HT1080 (cell line): ENCODE data around the gene OVOL2. TPM values are rescaled to one million over a fixed set of nuclear protein-coding genes. Genes with fewer than 3 reads are reported as not detected.
"Not testable (repeated sequence)": the region's sequence is repeated elsewhere in the genome, so short reads cannot be mapped to it uniquely, and the experiment has no call there.

Source experiments
- DNase-seq: peaks from one replicate; pipeline ENCODE4 v3.0.0-alpha.2; 2015; ENCODE audit warnings: low read depth
- polyA plus RNA-seq, 2 experiments: library from polyadenylated mRNA; depleted of rRNA; stranded (reverse); fragments of >200 nt; gene quantifications; 2 replicates each; pipeline ENCODE4 v1.2.3, GENCODE V29; 2015
- total RNA-seq: library from RNA; depleted of rRNA; stranded (reverse); fragments of >200 nt; shearing (Covaris generic); gene quantifications from 2 replicates; pipeline ENCODE4 v1.2.3, GENCODE V29; 2014; rRNA removed

OVOL2 gene
- 0.34 TPM in 1 of 2 replicates, not detected in the other for total RNA-seq
- polyA plus RNA-seq (2015; cell fraction: cytosol; rRNA removed), result not detected in 2 replicates
- 0.14 TPM in 1 of 2 replicates, not detected in the other for polyA plus RNA-seq (2015; cell fraction: nucleus; rRNA removed)

DNA sequence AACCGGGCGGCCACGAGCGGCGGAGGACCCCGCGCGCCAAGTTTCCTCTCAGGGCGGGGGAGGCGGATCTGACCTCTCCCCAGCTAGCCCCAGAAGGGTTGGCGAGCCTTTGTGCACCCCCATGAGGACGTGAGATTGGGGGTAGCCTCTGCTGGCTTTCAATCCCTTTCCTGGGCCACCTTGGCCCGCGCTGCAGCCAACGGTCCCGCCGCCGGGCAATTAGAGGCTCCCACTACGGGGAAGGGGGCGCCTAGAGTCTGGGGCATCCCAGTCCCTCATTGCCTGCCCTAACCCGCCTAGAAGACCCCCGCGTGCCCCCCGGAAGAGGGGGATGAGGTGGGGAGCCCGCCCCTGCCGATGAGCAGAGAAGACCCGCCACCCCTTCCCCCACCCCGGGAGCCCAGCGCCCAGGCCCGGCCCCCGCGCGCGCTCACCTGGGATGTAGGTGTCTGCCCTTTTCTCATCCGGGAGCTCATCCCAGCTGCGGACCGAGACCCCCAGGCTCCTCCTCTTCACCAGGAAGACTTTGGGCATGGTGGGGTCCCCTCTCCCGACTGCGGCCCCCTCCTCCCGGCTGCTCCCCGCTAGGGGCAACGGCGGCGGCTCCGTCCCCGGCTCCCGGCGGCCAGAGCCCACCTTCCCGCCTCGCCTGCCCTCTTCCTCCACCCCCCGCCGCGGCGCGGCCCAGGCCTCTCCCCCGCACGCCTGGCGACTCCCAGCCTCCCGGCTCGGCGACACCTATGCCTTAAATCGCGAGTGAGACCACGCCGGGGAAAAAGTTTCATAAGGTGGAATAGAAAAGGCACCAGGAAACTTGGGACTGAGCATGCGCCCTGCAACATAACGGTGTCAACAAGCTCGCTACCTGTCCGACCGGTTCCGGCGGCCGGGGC, at the start of gene OVOL2:
TSS of gene OVOL2 (minus strand) at position 816 of the 893 bp plus-strand sequence. CDS start at position 534, 282 bp downstream.
- no peak for DNase-seq

DNA sequence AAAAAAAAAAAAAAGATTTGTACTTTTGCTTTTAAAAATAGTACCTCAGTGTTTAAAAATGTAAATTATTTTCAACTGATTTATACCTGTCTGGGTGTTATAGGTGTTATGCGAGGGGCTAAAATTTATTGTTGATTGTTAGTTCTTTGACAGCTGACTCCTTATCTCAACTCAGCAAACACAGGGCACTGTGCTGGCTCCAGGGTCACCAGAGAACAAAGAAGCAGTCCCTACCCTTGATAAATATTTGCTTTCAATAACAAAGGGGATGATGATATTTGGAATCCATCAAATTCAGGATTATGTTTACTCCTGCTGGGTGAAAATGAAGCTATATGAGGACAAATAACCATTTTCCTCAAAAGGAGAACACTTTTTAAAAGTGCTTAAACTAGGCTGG, 45.8 kb upstream of the OVOL2 start:
- DNase-seq, result no peak

DNA sequence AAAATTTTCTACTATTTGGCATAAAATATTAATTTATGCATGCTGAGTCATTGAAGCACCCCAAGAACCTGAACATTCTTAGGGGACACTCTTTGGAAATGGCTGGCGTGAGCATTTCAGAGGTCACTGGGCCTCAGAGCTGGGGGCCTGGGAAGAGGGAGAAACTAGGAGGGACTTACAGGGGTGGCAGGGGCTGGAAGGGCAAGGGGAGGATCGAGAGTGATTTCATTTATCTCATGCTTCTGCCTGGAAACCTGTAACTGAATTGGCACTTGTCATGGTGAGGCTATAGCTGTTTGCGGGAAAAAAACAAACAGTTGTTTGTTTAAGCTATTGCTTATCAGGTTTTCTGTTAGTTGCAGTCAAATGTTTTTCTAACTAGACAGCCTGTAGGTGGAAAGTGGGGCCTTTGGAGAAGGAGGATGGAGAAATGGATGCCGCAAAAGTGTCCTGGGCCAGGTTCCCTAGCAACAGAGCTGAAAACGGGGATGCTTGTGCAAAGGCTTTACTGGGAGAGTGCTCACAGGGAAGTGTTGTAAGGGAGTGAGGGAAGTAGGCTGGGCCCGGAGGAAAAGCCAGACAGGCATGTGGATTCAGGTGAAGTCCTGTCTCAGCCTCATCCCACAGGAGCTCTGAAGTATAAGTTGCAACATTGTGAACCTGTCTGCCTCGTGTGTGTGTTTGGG, 43.6 kb upstream of the OVOL2 start:
- no peak for DNase-seq

DNA sequence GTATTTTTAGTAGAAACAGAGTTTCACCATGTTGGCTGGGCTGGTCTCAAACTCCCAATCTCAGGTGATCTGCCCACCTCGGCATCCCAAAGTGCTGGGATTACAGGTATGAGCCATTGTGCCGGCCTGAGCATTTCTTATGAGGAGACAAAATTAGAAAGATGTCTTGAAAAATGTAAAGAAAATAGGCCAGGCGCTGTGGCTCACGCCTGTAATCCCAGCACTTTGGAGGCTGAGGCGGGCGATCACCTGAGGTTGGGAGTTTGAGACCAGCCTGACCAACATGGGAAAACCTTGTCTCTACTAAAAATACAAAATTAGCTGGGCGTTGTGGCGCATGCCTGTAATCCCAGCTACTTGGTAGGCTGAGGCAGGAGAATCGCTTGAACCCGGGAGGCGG, 42.9 kb upstream of the OVOL2 start:
- DNase-seq, result not testable (repeated sequence)

DNA sequence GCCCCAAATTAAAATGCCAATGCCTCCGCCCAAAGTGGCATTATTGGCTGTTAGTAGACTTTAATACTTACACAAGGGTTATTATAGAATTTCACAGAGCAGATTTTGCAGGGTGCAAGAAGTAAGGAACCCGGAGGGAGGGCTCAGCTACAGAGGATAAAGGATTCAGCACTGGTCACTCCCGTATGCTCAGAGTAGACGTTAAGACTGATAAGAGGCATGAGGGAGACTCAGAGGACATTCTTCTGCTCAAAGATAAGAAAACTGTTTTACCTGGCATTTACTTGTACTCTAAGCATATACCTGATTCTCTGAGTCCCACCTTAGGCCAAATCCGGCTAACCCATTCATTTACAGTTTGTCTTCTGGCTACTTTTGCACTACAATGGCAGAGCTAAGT, 36.5 kb upstream of the OVOL2 start:
- DNase-seq, result no peak

DNA sequence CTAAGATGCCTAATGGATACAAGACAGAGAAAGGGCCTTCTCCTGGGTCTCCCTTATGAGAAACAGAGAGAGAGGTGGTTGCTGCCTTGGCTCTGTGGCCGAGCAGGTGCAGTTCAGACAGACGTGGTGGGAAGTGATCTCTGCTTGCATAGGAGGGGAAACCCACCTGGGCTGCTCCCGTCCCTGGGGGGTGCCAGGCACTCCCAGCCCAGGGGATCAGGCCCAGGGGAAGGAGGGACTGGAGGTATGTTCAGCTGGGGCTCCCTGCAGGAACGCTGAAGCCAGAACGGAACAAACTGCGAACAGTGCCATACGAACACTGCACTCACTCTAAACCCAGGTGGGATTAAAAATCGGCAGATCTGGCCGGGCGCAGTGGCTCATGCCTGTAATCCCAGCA, 35.7 kb upstream of the OVOL2 start:
- no peak for DNase-seq

DNA sequence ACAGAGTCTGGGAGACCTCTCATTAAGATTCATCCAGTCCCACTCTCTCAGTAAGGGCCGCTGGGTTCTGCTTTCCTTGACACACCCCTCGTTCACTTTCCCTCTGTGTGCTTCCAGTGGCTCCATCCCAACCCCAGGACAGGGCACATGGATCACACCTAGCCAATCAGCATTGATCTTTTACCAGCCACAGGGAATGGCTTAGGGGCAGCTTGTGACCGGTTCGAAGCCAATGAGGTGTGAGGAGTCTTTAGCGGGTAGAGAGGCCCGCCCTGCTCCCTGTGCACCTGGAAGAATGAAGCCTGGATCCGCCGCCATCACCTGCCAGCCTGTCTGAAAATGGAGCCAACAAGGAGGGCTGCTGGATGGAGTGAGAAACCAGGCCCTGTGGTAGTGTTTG, 35.2 kb upstream of the OVOL2 start:
- no peak for DNase-seq

DNA sequence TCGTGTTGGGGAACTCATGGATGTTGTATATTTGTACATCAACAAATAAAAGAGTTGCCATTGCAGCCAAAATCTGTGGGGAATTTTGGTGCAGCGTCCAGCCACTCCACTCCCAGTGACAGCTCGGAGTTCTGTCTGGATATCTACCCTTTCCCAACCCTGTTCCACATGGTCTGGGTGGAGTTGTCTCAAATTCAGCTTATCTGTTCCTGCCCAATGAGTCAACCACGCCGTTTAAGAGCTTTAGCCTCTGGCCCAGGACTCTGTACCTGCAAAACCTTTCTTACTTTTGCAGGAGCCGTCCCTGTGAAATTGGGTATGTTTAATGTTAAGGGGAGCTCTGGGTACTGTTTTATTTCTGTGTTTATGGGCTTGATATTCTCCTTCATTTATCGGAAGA, 33.9 kb upstream of the OVOL2 start:
- DNase-seq, result no peak

DNA sequence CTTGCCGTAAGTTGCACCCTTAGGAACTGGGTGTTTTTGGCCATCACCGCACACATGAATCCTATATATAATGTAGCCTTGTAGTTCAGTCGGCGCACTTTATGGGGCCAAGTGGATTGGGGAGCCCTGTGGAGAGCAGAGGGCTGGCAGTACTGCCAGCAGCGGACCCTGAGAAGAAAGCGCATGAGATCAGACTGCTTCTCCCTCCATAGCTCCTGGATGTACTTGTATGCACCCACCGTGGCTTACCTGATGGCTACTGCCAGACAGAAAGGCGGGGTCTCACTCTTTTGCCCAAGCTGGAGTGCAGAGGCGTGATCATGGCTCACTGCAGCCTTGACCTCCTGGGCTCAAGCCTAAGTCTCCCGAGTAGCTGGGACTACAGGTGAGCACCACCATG, 32.8 kb upstream of the OVOL2 start:
- DNase-seq, result no peak

DNA sequence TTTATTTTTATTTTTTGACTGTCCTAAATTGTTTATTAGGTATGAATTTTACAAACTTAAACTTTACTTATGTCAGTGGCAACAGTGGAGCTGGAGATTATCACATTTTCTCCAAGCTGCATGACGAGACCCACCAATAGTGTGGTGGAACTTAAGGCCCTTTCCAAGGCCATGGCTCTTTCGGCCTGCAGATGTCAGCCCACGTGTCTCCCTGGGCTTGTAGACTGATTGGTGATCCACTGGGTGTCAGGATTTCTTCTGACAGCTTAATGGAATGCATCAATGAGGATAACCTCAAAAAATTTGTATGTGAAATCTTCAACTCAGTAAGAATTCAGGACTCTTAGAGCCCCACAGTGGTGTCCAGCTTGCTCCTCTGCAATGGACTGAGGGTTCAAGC, 32.3 kb upstream of the OVOL2 start:
- DNase-seq, result no peak

DNA sequence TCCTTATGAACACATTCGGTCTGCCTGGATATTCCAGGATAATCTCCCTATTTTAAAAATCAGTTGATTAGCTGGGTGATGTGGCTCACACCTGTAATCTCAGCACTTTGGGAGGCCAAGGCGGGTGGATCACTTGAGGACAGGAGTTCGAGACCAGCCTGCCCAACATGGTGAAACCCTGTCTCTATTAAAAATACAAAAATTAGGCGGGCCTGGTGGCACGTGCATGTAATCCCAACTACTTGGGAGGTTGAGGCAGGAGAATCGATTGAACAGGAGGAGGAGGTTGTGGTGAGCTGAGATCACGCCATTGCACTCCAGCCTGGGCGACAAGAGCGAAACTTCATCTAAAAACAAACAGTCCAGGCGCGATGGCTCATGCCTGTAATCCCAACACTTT, 31.1 kb upstream of the OVOL2 start:
- DNase-seq, result not testable (repeated sequence)

DNA sequence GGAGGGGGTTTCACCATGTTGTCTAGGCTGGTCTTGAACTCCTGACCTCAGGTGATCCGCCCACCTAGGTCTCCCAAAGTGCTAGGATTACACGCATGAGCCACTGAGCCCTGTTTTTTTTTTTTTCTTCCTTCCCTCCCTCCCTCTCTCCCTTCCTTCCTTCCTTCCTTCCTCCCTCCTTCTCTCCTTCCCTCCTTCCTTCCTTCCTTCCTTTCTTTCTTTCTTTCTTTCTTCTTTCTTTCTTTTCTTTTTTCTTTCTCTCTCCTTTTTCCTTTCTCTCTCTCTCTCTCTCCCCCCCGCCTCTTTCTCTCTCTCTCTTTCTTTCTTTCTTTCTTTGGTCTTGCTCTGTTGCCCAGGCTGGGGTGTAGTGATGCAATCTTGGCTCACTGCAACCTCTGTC, 30.6 kb upstream of the OVOL2 start:
- DNase-seq, result not testable (repeated sequence)

DNA sequence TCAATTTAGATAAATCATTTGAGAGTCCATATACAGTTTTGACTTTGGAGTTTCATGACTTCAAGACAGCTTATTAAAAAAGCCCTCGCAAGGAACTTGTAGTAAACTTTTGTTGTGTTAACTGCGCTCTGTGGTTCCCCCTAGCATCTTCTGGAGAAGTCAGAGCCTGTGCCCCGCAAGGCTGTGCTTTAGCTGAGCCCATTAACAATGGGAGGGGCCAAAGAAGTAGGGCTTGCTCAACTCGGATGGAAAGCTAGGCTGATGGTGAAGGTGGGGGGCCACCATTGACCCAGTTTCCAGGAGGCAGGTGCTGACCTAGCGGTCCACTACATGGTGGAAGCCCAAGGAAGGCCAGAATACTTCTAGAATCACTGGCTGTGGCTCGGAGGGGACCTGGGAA, 29.3 kb upstream of the OVOL2 start:
- no peak for DNase-seq

DNA sequence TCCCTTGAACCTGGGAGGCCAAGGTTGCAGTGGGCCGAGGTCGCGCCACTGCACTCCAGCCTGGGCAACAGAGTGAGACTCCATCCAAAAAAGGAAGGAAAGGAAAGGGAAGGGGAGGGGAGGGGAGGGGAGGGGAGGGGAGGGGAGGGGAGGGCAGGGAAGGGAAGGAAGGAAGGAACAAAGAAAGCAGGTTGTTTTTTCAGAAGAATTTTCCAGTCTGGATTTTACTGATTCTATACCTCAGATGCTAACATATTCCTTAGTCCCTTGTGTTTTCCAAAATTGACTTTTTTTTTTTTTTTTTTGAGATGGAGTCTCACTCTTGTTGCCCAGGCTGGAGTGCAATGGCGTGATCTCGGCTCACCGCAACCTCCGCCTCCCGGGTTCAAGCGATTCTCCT, 23.1 kb upstream of the OVOL2 start:
- DNase-seq, result not testable (repeated sequence)

DNA sequence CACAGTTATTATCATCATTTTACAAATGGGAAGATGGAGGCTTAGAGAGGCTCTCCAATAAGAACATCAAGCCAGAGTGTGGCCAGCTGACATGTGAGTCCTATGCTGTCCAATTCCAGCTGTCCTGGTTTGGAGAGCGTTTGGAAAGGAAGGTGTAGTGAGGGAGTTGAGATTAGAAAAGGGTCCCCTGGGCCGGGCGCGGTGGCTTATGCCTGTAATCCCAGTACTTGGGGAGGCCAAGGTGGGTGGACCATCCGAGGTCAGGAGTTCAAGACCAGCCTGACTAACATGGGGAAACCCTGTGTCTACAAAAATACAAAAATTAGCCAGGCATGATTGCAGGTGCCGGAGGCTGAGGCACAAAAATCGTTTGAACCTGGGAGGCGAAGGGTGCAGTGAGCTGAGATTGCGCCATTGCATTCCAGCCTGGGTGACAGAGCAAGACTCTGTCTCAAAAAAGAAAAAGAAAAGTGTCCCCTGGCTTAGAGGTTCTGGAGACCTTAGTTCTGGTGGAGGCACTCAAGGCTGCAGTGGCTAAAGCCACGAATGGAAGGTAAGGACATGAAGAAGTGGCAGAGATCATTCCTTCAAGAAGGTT, 22.1 kb upstream of the OVOL2 start:
- DNase-seq, result no peak

DNA sequence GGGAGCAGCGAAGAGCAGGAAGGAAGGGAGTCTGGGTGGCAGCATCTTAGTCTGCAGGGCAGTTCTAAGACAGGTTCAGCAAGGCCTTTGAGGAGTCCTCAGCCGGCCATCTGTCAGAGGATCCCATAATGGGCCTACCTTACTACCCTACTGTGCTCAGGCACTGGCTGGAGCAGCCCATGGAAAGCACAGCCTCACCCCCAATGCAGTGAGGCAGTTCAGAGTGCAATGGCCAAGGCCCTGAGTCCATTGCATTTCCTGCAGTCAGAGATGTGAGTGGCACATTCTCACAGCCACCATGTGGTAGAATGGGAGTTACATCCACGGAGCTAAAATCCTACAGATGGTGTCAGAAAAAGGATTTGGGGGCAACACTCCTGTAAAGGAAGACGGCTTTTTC, 19.4 kb upstream of the OVOL2 start:
- no peak for DNase-seq

DNA sequence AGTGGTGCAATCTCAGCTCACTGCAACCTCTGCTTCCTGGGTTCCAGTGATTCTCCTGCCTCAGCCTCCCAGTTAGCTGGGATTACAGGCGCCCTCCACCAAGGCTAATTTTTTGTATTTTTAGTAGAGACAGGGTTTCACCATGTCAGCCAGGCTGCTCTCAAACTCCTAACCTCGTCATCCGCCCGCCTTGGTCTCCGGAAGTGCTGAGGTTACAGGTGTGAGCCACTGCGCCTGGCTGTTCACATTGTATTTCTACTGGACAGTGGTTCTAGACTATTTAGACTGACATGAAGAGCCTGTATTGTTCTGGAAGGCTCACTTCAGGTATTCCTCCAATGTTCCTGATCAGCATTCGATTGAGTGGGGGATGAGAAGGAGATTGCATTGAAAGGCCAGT, 14.8 kb upstream of the OVOL2 start:
- DNase-seq, result no peak

DNA sequence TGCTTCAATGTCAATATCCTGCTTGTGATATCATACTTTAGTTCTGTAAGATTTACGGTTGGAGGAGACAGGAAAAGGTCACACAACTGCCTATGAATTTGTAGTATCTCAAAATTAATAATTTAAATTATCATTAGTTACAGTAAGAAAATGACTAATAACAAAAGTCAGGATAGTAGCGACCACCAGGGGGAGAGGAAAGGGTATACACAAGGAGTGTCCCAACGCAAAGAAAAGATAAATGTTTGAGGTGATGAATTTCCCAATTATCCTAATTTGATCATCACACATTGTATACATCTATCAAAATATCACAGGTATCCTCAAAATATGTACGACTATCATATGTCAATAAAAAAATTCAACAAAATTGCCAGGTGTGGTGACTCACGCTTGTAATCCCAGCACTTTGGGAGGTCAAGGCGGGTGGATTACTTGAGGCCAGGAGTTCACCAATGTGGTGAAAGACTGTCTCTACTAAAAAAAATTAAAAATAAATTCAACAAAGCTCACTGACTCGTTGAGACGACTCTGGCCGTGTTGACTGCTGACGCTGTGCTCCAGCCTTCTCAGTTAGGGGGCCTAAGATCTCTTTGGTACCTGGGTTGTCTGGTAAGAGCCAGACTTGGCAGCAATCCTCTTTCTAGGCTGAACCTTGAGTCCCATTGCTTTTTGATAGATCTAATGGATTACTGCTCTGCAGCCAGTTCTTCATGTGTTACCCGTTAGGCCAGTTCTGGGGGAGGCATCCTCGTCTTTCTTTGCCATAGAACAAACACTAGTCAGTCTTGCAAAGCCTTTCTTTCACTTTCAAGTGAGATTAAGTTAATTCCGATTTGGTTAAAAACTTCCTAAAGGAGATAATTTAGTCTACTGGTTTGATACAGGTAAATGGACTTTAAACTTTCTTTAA, 9.0 kb upstream of the OVOL2 start:
- DNase-seq, result peak; percentile 10

DNA sequence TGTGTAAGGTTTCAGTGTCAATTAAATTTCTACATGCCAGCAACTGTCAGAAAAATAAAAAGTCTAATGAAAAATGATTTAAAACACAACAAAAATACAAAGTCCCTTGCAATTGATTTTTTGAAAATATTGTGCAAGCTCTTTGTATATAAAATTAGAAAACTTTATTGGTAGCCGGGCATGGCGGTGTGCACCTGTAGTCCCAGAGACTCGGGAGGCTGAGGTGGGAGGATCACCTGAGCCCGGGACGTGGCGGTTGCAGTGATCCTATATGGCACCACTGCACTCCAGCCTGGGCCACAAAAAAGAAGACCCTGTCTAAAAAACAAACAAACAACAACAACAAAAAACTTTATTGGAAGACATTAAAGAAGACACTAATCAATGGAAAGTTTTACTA, 6.0 kb upstream of the OVOL2 start:
- DNase-seq, result no peak

DNA sequence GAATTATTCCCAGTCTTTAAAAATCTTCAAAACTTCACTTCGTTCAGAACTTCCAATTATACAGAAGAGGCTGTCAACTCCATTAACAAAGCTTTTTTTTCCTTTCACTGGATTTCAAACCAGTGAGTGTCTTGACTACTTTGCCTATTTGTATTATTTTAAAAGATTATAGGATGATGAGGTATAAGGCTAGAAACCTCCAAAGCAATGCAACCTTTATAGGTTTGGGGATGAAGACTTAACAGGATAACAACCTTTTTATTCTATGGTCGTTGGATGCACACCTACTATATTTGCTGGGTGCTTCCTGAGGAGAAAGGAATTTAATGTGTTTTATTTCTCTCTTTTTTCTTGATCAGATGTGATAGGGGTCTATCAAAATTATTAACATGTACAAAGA, 1.9 kb upstream of the OVOL2 start:
- DNase-seq, result no peak
